Mesenteric fat pad (tissue), 1 donor: ENCODE measurements around the gene MTOR. TPM values are rescaled to one million over a fixed set of nuclear protein-coding genes. Genes with fewer than 3 reads are reported as not detected.

ENCODE experiments used
- DNase-seq: peaks from one replicate; pipeline ENCODE4 v3.0.0-alpha.2; 2020; ENCODE audit warnings: low spot score
- total RNA-seq: library from RNA; stranded (reverse); fragmentation: NEBNext Ultra II Directional; extraction: Animal tissue kit (Norgen Biotek cat#: 25700); gene quantifications from one replicate; pipeline ENCODE4 v1.2.1, GENCODE V29; 2021
- donor health status: DM: yes; HTN: yes; CAD: no.

The MTOR gene
- total RNA-seq, 1 donor from 2014 or later, result 35.1 TPM

DNA sequence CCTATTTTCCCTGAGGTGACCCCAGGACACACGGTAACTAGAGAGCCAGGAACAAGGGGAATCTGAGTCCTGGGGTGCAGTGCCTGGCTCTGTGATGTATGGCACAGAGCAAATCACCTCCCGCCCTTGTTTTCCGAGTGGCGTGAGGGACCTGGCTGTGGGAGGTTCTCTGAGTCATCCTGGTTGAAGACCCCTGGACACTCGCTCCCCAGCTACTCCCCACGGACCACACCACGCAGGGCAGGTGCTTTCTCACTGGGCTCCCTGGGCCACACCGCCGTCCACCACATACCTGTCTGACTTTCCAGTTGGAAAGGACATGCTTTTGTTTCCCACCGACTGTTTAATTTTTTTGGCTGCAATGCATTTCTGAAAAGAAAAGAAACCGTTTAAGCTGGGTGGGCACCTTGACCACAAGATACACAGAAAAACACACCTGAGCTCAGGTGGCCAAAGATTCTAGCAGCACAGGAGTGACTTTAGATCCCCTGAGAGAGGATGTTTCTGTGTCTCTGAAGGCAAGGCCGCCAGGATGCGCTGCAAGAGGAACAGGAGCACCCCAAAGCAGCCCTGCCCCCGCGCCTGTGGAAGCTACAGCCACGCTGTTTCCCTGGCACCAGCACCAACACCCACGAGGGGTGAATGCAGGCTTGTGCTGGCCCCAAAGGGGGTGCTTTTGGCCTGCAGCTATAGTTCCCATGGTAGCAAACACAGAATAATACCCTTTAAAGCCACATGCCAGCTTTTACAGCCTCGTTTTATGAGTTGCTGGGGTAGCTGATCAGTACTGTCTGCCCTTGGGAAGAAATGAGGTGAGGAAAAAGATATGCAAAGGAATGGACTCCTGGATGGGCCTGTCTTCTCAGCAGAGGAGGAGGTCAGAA is 194.4 kb downstream of the MTOR start:
- peak; percentile 72 for DNase-seq

DNA sequence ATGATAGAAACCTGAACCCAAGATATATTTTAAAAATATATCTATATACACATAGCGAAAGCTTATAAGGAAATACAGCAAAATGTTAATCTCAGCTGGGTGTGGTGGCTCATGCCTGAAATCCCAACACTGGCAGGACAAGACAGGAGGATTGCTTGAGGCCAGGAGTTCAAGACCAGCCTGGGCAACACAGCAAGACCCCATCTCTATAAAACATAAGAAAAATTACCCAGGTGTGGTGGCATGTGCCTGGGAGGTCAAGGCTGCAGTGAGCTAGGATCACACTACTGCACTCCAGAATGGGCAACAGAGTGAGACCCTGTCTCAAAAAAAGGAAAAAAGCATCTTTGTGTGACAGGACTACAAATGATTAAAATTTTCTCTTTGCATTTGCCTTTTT is 196.6 kb downstream of the MTOR start:
- DNase-seq, result no peak

GRCh38 chr1:11064942-11065341 is 197.4 kb downstream of the MTOR start:
- DNase-seq, result peak; percentile 30

GRCh38 chr1:11063937-11064537 is 198.3 kb downstream of the MTOR start:
- DNase-seq, result peak; percentile 16

DNA sequence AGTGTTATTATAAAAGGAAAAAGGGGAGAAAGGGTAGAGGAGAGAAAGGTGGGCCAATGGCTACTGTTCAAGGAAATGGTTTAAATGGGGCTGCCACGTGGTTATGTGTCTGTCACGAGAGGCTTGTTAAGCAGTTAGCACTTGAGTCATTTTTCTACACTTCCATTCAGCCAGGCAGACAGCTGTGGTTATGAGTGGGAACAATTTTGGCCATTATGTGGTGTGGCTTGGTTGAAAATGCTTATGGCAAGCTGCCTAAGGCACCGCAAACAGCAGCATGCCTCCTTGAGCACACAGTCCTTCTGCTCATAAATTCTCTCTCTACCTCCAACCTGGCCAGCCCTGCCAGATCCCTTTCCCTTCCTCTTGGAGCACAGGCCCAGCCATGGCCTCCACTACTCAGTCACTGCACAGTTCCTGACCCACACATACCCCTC is 199.4 kb downstream of the MTOR start:
- peak; percentile 60 for DNase-seq

DNA sequence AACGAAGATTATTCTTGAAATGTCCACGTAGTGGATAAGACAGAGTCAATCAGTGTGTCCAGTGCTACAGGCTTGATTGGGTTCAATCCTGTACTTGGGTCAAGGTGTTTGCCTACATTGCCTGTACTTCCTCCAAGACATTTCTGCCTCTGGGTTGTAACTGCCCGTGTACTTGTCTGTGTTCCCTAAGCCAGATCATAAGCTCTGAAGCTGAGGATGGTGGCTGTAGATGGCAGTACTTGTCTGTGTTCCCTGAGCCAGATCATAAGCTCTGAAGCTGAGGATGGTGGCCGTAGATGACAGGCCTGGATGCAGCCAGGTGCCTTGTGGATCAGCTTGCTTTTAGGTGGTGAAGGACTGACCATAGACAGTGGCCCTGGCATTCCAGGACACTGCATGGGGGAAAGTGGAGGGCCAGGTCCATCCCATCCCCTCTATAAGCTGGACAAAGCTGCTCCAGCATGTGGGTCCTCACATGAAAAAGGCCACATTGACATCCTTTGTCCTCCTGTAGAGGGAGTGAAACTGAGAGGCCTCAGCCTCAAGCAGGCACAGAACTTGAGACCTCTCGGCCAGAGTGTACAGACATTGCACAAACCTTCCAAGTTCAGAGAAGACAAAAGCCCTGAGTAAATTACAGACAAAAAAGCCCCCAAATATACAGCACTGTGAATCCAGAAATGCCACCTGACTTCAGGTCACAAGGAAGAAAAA is 200.5 kb downstream of the MTOR start:
- peak; percentile 73 for DNase-seq

- DNase-seq, result peak; percentile 97
These were observed 202.2 kb downstream of the MTOR start, which contains the start of gene SRM for GRCh38 chr1:11059968-11060830. Gene SRM (minus strand): TSS chr1:11060018. CDS start chr1:11059943, 75 bp downstream.

- no peak for DNase-seq
These were observed 203.0 kb downstream of the MTOR start for GRCh38 chr1:11059155-11059967.

- DNase-seq, result no peak
These were observed 203.7 kb downstream of the MTOR start for GRCh38 chr1:11058595-11059154.

GRCh38 chr1:11058026-11058425 is 204.3 kb downstream of the MTOR start:
- no peak for DNase-seq

DNA sequence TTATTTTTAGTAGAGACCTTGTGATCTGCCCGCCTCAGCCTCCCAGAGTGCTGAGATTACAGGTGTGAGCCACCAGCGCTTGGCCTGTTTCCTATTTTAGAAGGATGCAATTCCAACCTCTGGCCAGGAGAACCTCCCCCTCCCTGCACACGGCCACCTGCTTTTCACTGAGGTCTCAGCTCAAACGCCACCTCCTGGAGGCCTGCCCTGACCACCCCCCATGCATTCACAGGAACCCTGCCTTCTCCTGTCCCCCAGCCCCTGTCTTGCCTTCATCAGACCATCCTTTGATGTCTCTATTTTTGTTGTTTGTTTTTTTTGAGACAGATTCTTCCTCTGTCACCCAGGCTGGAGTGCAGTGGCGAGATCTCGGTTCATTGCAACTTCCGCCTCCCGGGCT is 204.9 kb downstream of the MTOR start:
- no peak for DNase-seq

Other genes starting within 250 kb of the MTOR start
- gene TARDBP, start 249.9 kb downstream of the MTOR start, total RNA-seq, result 128 TPM
- gene MASP2, start 215.3 kb downstream of the MTOR start, total RNA-seq, result not detected
- gene SRM, start 202.5 kb downstream of the MTOR start, total RNA-seq, result 103 TPM
- gene EXOSC10, start 162.7 kb downstream of the MTOR start, total RNA-seq, result 46.8 TPM
- gene ANGPTL7, start 73.2 kb downstream of the MTOR start, total RNA-seq, result 0.42 TPM
- 13.5 TPM for gene UBIAD1, start 10.6 kb upstream of the MTOR start, total RNA-seq
- not detected for gene DISP3, start 216.6 kb upstream of the MTOR start, total RNA-seq